H1 (cell line): ENCODE measurements around the gene TARS3. TPM values are rescaled to one million over a fixed set of nuclear protein-coding genes. Genes with fewer than 3 reads are reported as not detected.

Experiments used
- CTCF ChIA-PET: fragments of 300-600 bp; sonication (Branson Sonifier 250); formaldehyde crosslinking; loops from one replicate; lab custom pipeline; 2021; ENCODE audit not compliant: partially characterized antibody; lab: Charles Lee
- POLR2A ChIA-PET: fragments of 300-600 bp; sonication (Branson Sonifier 250); formaldehyde crosslinking; loops from one replicate; lab custom pipeline; 2021; ENCODE audit warnings: inconsistent platforms; ENCODE audit not compliant: partially characterized antibody; lab: Charles Lee
- DNase-seq, 2 experiments: peaks; one replicate each; pipeline versions ENCODE4 v3.0.0 to v3.0.0-alpha.2; 2010 to 2022; ENCODE audit warnings: low spot score in 2 of 2, low read depth in 1 of 2, mixed read lengths in 1 of 2
- FAIRE-seq: peaks from 2 replicates; lab custom pipeline; 2011; peaks lifted over from hg19 to GRCh38; lab: Jason Lieb, UNC
- H2AFZ ChIP-seq: 2 replicates; pipeline ENCODE4 v1.8.1; 2012; ENCODE audit warnings: low read length, inconsistent platforms
- H2AK5ac ChIP-seq: 2 replicates; pipeline ENCODE4 v1.6.1; 2013; ENCODE audit warnings: low read depth, low read length
- H2BK120ac ChIP-seq: replicated peaks from 2 replicates; pipeline ENCODE3; 2013; ENCODE audit warnings: low read depth, low read length, inconsistent platforms
- H2BK12ac ChIP-seq: 2 replicates; pipeline ENCODE4 v1.6.1; 2013; ENCODE audit warnings: low read depth, low read length
- H2BK15ac ChIP-seq: 2 replicates; pipeline ENCODE4 v1.6.1; 2013; ENCODE audit warnings: low read length
- H2BK20ac ChIP-seq: 2 replicates; pipeline ENCODE4 v1.6.1; 2013; ENCODE audit warnings: low read length
- H2BK5ac ChIP-seq: 2 replicates; pipeline ENCODE4 v1.6.1; 2013; ENCODE audit warnings: low read depth, low read length
- H3K14ac ChIP-seq: 2 replicates; pipeline ENCODE4 v1.6.1; 2013; ENCODE audit warnings: inconsistent platforms; ENCODE audit not compliant: insufficient read length
- H3K18ac ChIP-seq: 2 replicates; pipeline ENCODE4 v1.6.1; 2013; ENCODE audit warnings: low read length; ENCODE audit errors: extremely low read depth
- H3K23ac ChIP-seq: 2 replicates; pipeline ENCODE4 v1.6.1; 2013; ENCODE audit warnings: inconsistent platforms; ENCODE audit not compliant: insufficient read length
- H3K23me2 ChIP-seq: 2 replicates; pipeline ENCODE4 v1.6.1; 2013; ENCODE audit warnings: low read depth, low read length
- H3K27ac ChIP-seq: 2 replicates; pipeline ENCODE4 v1.6.1; 2011; ENCODE audit warnings: low read depth, low read length, inconsistent platforms
- H3K27me3 ChIP-seq, 4 experiments: replicated peaks in 1 of 4; 1 replicate in 1 of 4; 2 replicates in 3 of 4; pipeline versions ENCODE4 v1.6.1 to v1.8.1; 2011 to 2013; ENCODE audit warnings: low read length in 3 of 4, mild to moderate bottlenecking in 3 of 4, inconsistent platforms in 2 of 4, mixed read lengths in 2 of 4, moderate library complexity in 1 of 4; ENCODE audit not compliant: control insufficient read depth in 3 of 4, insufficient read depth in 3 of 4; ENCODE audit errors: extremely low read depth in 1 of 4
- H3K36me3 ChIP-seq, 4 experiments: 2 replicates each; pipeline versions ENCODE4 v1.6.1 to v1.8.1; 2011 to 2013; ENCODE audit warnings: mild to moderate bottlenecking in 4 of 4, low read length in 3 of 4, moderate library complexity in 2 of 4, control low read depth in 1 of 4, inconsistent platforms in 1 of 4; ENCODE audit not compliant: insufficient read depth in 4 of 4, control insufficient read depth in 2 of 4
- H3K4ac ChIP-seq: replicated peaks from 2 replicates; pipeline ENCODE3; 2013; ENCODE audit warnings: low read length, low read depth, mixed read lengths, inconsistent platforms; ENCODE audit not compliant: insufficient read length
- H3K4me1 ChIP-seq, 4 experiments: replicated peaks in 1 of 4; 1 replicate in 1 of 4; 2 replicates in 3 of 4; pipeline versions ENCODE4 v1.6.1 to v1.8.1; 2011 to 2013; ENCODE audit warnings: low read length in 3 of 4, inconsistent platforms in 2 of 4, mixed read lengths in 1 of 4; ENCODE audit not compliant: insufficient read depth in 4 of 4, control insufficient read depth in 3 of 4
- H3K4me2 ChIP-seq, 2 experiments: 2 replicates each; pipeline versions ENCODE4 v1.6.1 to v1.8.1; 2011 to 2013; ENCODE audit warnings: low read depth in 2 of 2, low read length in 2 of 2, control low read depth in 1 of 2, inconsistent platforms in 1 of 2, mild to moderate bottlenecking in 1 of 2; ENCODE audit not compliant: insufficient read depth in 1 of 2
- H3K4me3 ChIP-seq, 4 experiments: fragments of 200-600, 300-600 bp in 1 of 4; sonication (generic), shearing (Covaris generic), sonication (Bioruptor Twin) in 1 of 4; 2 replicates each; pipeline versions ENCODE4 v1.5.1 to v1.8.1; 2011 to 2016; ENCODE audit warnings: low read length in 4 of 4, low read depth in 3 of 4, control low read depth in 2 of 4, inconsistent platforms in 2 of 4, mild to moderate bottlenecking in 2 of 4, mixed read lengths in 1 of 4, moderate library complexity in 1 of 4; ENCODE audit not compliant: insufficient read depth in 2 of 4; ENCODE audit errors: extremely low read depth in 1 of 4
- H3K56ac ChIP-seq: replicated peaks from 2 replicates; pipeline ENCODE3; 2013; ENCODE audit warnings: low read depth, mild to moderate bottlenecking, mixed read lengths, low read length, inconsistent platforms; ENCODE audit not compliant: insufficient read length
- H3K79me1 ChIP-seq: 2 replicates; pipeline ENCODE4 v1.6.1; 2013; ENCODE audit warnings: low read depth, low read length, control low read depth
- H3K79me2 ChIP-seq, 2 experiments: 2 replicates each; pipeline versions ENCODE4 v1.6.1 to v1.8.1; 2012 to 2013; ENCODE audit warnings: low read length in 2 of 2, mild to moderate bottlenecking in 2 of 2, inconsistent platforms in 1 of 2; ENCODE audit not compliant: insufficient read depth in 2 of 2, control insufficient read depth in 1 of 2
- H3K9ac ChIP-seq, 4 experiments: replicated peaks in 1 of 4; 1 replicate in 1 of 4; 2 replicates in 3 of 4; pipeline versions ENCODE4 v1.6.1 to v1.8.1; 2011 to 2013; ENCODE audit warnings: low read depth in 3 of 4, low read length in 3 of 4, control low read depth in 2 of 4, mild to moderate bottlenecking in 2 of 4, moderate library complexity in 2 of 4, inconsistent platforms in 1 of 4; ENCODE audit errors: extremely low read depth in 1 of 4
- H3K9me3 ChIP-seq, 2 experiments: 2 replicates each; pipeline versions ENCODE4 v1.6.1 to v1.8.1; 2012 to 2013; ENCODE audit warnings: mild to moderate bottlenecking in 2 of 2, moderate library complexity in 2 of 2, control low read depth in 1 of 2, inconsistent platforms in 1 of 2, low read depth in 1 of 2, low read length in 1 of 2, mixed read lengths in 1 of 2; ENCODE audit not compliant: insufficient read depth in 2 of 2
- H4K20me1 ChIP-seq, 2 experiments: replicated peaks in 1 of 2; 2 replicates each; pipeline versions ENCODE3 to v1.8.1; 2011 to 2013; ENCODE audit warnings: inconsistent platforms in 2 of 2, low read length in 2 of 2, mild to moderate bottlenecking in 1 of 2; ENCODE audit not compliant: insufficient read depth in 2 of 2, control insufficient read depth in 1 of 2
- H4K5ac ChIP-seq: 2 replicates; pipeline ENCODE4 v1.6.1; 2013; ENCODE audit warnings: low read length, low read depth, mixed read lengths, inconsistent platforms; ENCODE audit not compliant: insufficient read length
- H4K8ac ChIP-seq: 2 replicates; pipeline ENCODE4 v1.8.0; 2013; ENCODE audit warnings: mild to moderate bottlenecking, moderate library complexity, low read length, inconsistent platforms; ENCODE audit not compliant: insufficient read depth; ENCODE audit errors: extremely low read depth
- H4K91ac ChIP-seq: replicated peaks from 2 replicates; pipeline ENCODE3; 2013; ENCODE audit warnings: low read length, mixed read lengths, inconsistent platforms; ENCODE audit not compliant: insufficient read length
- BACH1 ChIP-seq: IDR thresholded peaks from 2 replicates; pipeline ENCODE4 v1.6.1; 2012; ENCODE audit warnings: low read length, improper control_type of control experiment
- CREB1 ChIP-seq: IDR thresholded peaks from 2 replicates; pipeline ENCODE4 v1.6.1; 2012; ENCODE audit warnings: inconsistent platforms
- EP300 ChIP-seq, 2 experiments: IDR thresholded peaks; 1 replicate in 1 of 2; 2 replicates in 1 of 2; pipeline ENCODE4 v1.6.1; 2011 to 2012; ENCODE audit warnings: low read depth in 2 of 2, low read length in 2 of 2, mild to moderate bottlenecking in 2 of 2, borderline replicate concordance in 1 of 2, inconsistent platforms in 1 of 2, moderate library complexity in 1 of 2
- HDAC2 ChIP-seq, 2 experiments: fragments of 300-600 bp in 1 of 2; sonication (generic) in 1 of 2; IDR thresholded peaks; 2 replicates each; pipeline ENCODE4 v1.6.1; 2011 to 2012; ENCODE audit warnings: low read depth in 2 of 2, low read length in 2 of 2, mild to moderate bottlenecking in 2 of 2, moderate library complexity in 2 of 2, borderline replicate concordance in 1 of 2, inconsistent platforms in 1 of 2
- KDM1A ChIP-seq: fragments of 200-600, 300-600 bp; sonication (generic); IDR thresholded peaks from 2 replicates; pipeline ENCODE4 v1.7.1; 2016; ENCODE audit warnings: mild to moderate bottlenecking, low read length, borderline replicate concordance
- MAFK ChIP-seq: IDR thresholded peaks from 2 replicates; pipeline ENCODE4 v1.6.1; 2012; ENCODE audit warnings: low read depth, mild to moderate bottlenecking, improper control_type of control experiment, low read length
- POLR2AphosphoS5 ChIP-seq: IDR thresholded peaks from 2 replicates; pipeline ENCODE4 v1.6.1; 2011; ENCODE audit warnings: low read depth, low read length
- RFX5 ChIP-seq: IDR thresholded peaks from 2 replicates; pipeline ENCODE4 v1.6.1; 2011; ENCODE audit warnings: low read depth, low read length, improper control_type of control experiment, borderline replicate concordance
- SAP30 ChIP-seq: fragments of 300-600 bp; sonication (generic); IDR thresholded peaks from 2 replicates; pipeline ENCODE4 v1.7.1; 2012; ENCODE audit warnings: low read length, moderate library complexity, mild to moderate bottlenecking, inconsistent platforms; ENCODE audit not compliant: insufficient read depth, insufficient replicate concordance
- SUZ12 ChIP-seq: fragments of 200-600 bp; sonication (generic); IDR thresholded peaks from 2 replicates; pipeline ENCODE4 v1.6.1; 2012; ENCODE audit warnings: mild to moderate bottlenecking, inconsistent platforms, low read length, moderate library complexity, mixed read lengths
- TCF12 ChIP-seq: IDR thresholded peaks from 2 replicates; pipeline ENCODE4 v1.6.1; 2011; ENCODE audit warnings: low read depth, mild to moderate bottlenecking, low read length
- ZNF274 ChIP-seq: IDR thresholded peaks from 2 replicates; pipeline ENCODE4 v1.7.0; 2012; ENCODE audit warnings: low read length, borderline replicate concordance; ENCODE audit errors: extremely low read depth
- WGBS, 2 experiments: shearing (Covaris generic) in 1 of 2; methylation state at CpG; one replicate each; pipeline versions ENCODE4 v1.1.6 to v1.1.7; 2013 to 2015; ENCODE audit warnings: low lambda C conversion rate in 2 of 2, mixed read lengths in 2 of 2, inconsistent platforms in 1 of 2, low coverage in 1 of 2, missing lambda C conversion rate in 1 of 2; ENCODE audit not compliant: insufficient replicate concordance in 2 of 2, insufficient coverage in 1 of 2, insufficient read length in 1 of 2; ENCODE audit errors: extremely low coverage in 1 of 2, missing lambda C conversion rate in 1 of 2; 5-methylcytosine and 5-hydroxymethylcytosine counted together
- polyA plus RNA-seq, 7 experiments: library from polyadenylated mRNA; depleted of rRNA in 3 of 7; stranded (reverse) in 5 of 7; unstranded in 2 of 7; fragments of >200 nt in 5 of 7; fragments of 200-250 nt in 2 of 7; gene quantifications; 1 replicate in 5 of 7; 2 replicates in 1 of 7; 4 replicates in 1 of 7; pipeline versions ENCODE4 v1.2.1 to v1.2.3, GENCODE V29; 2011 to 2013; ENCODE audit warnings: missing spikeins in 2 of 7, mixed read lengths in 2 of 7
- total RNA-seq: library from RNA; stranded (reverse); fragmentation: NEBNext Ultra II Directional; extraction: Animal tissue kit (Norgen Biotek cat#: 25700); gene quantifications from 2 replicates; pipeline ENCODE4 v1.2.1, GENCODE V29; 2021
- TF ChIP-seq, protein P1 (sequence below): IDR thresholded peaks from 2 replicates; pipeline ENCODE4 v1.6.1; 2012; ENCODE audit warnings: inconsistent platforms

The TARS3 gene
- total and polyA plus RNA-seq, 2 of the 8 experiments (the other 6 are each of a cell fraction or from before 2014, with no cell fraction given): 2.1 to 13.9 TPM

DNA sequence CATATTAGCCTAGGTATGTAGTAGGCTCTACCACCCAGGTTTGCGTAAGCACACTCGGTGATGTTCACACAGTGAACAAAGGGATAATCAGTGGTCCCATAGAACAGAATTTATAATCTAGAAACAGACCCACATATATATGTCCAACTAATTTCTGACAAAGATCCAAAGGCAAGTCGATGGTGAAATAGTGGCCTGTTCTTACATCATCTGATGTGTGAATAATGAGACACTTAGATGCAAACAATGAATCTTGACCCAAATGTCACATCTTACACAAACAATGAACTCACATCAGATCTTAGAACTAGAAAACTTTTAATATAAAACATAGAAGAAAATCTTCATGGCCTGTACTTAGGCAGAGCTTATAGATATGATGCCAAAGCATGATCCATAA, 54.5 kb downstream of the TARS3 start:
- no peak overlapping the region for H3K23ac ChIP-seq
- TF ChIP-seq, protein P1, sequence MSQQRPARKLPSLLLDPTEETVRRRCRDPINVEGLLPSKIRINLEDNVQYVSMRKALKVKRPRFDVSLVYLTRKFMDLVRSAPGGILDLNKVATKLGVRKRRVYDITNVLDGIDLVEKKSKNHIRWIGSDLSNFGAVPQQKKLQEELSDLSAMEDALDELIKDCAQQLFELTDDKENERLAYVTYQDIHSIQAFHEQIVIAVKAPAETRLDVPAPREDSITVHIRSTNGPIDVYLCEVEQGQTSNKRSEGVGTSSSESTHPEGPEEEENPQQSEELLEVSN: no peak
- TF ChIP-seq HDAC2 (IDR thresholded peaks at IDR 0.05; ENCODE audit: borderline replicate concordance in 1 of 2, low read depth in 2 of 2, low read length in 2 of 2) (no peak), SAP30 (no peak), KDM1A (no peak), MAFK (no peak), EP300 (IDR thresholded peaks at IDR 0.05; ENCODE audit: borderline replicate concordance in 1 of 2, low read depth in 2 of 2, low read length in 2 of 2) (no peak), POLR2AphosphoS5 (no peak), SUZ12 (no peak), BACH1 (no peak), ZNF274 (no peak), CREB1 (no peak), TCF12 (no peak), RFX5 (no peak)

More for the DNA sequence above, 54.5 kb downstream of the TARS3 start:
- H3K4me2 ChIP-seq: no peak overlapping the region
- H3K4ac ChIP-seq: no peak overlapping the region
- no peak for FAIRE-seq
- H3K36me3 ChIP-seq: no peaks in the 10 kb centered on the region; a peak in 2 of 8 replicates
- no peak overlapping the region for H3K4me3 ChIP-seq
- no peaks in the 10 kb centered on the region for H3K4me1 ChIP-seq
- no peaks in the 10 kb centered on the region for H3K27me3 ChIP-seq
- H2BK15ac ChIP-seq: no peak overlapping the region
- no peak overlapping the region for H4K5ac ChIP-seq
- H2AK5ac ChIP-seq: no peak overlapping the region
- H2BK5ac ChIP-seq: no peak overlapping the region
- no peak overlapping the region for H2BK120ac ChIP-seq
- no peak overlapping the region for H2AFZ ChIP-seq
- H4K91ac ChIP-seq: no peak overlapping the region
- WGBS, 2 experiments: 88% methylated on average over 3 of the region's 3 CpGs; no CpG with 5 or more reads in 1 of the 2 experiments
- POLR2A ChIA-PET: no interaction called here
- H4K8ac ChIP-seq: no peak overlapping the region
- H3K9ac ChIP-seq: no peak overlapping the region
- no peaks in the 10 kb centered on the region for H3K9me3 ChIP-seq
- CTCF ChIA-PET: interaction anchor here (0.7 to 0.8 kb wide), 2 partner anchors 17 to 168 kb away, joined by 3 read pairs; no protein-coding TSS in a partner anchor
- H3K79me1 ChIP-seq: no peaks in the 10 kb centered on the region
- no peak overlapping the region for H3K56ac ChIP-seq
- H4K20me1 ChIP-seq: no peaks in the 10 kb centered on the region
- no peak overlapping the region for H3K18ac ChIP-seq
- no peak for DNase-seq
- no peak overlapping the region for H2BK20ac ChIP-seq
- H3K23me2 ChIP-seq: no peaks in the 10 kb centered on the region
- H3K14ac ChIP-seq: no peak overlapping the region
- H2BK12ac ChIP-seq: no peak overlapping the region
- no peak overlapping the region for H3K27ac ChIP-seq
- no peaks in the 10 kb centered on the region for H3K79me2 ChIP-seq
